Skeletal muscle satellite cell (primary cell): ENCODE results near the gene MARK3.

ENCODE experiments used
- H3K27me3 ChIP-seq: 2 replicates; pipeline ENCODE4 v1.7.0; 2013; ENCODE audit warnings: low read length; ENCODE audit not compliant: control insufficient read depth, insufficient read depth
- H3K36me3 ChIP-seq: 2 replicates; pipeline ENCODE4 v1.7.0; 2013; ENCODE audit warnings: mild to moderate bottlenecking, control low read depth, low read length; ENCODE audit not compliant: insufficient read depth
- H3K4me1 ChIP-seq: 2 replicates; pipeline ENCODE4 v1.7.0; 2013; ENCODE audit warnings: low read length; ENCODE audit not compliant: control insufficient read depth, insufficient read depth
- H3K4me2 ChIP-seq: 2 replicates; pipeline ENCODE4 v1.7.0; 2013; ENCODE audit warnings: mild to moderate bottlenecking, low read length
- H3K4me3 ChIP-seq: 2 replicates; pipeline ENCODE4 v1.7.0; 2013; ENCODE audit warnings: low read length
- H3K9ac ChIP-seq: 2 replicates; pipeline ENCODE4 v1.7.0; 2013; ENCODE audit warnings: mild to moderate bottlenecking, low read depth, low read length, moderate library complexity
- H3K9me3 ChIP-seq: replicated peaks from 2 replicates; pipeline ENCODE4 v1.7.0; 2013; ENCODE audit warnings: mild to moderate bottlenecking, control low read depth, low read length

Gene MARK3

GRCh38 chr14:103546652-103547454, 161.6 kb downstream of the MARK3 start:
- H3K27me3 ChIP-seq: no peaks in the 10 kb centered on the region
- H3K4me1 ChIP-seq: peaks cover 40% of the 10 kb centered on the region
- H3K4me3 ChIP-seq: no peak overlapping the region

GRCh38 chr14:103547455-103547940, 162.3 kb downstream of the MARK3 start:
- Histone ChIP-seq H3K27me3 (no peaks in the 10 kb centered on the region), H3K9me3 (no peaks in the 10 kb centered on the region), H3K9ac (no peak overlapping the region), H3K4me2 (no peak overlapping the region), H3K4me1 (peaks cover 40% of the 10 kb centered on the region), H3K4me3 (no peak overlapping the region), H3K36me3 (no peaks in the 10 kb centered on the region)

More at GRCh38 chr14:103546652-103547454, 161.6 kb downstream of the MARK3 start:
- Histone ChIP-seq H3K9me3 (no peaks in the 10 kb centered on the region), H3K9ac (no peak overlapping the region), H3K4me2 (no peak overlapping the region), H3K36me3 (no peaks in the 10 kb centered on the region)

- Histone ChIP-seq H3K4me1 (peaks cover 39% of the 10 kb centered on the region), H3K9ac (no peak overlapping the region), H3K9me3 (no peaks in the 10 kb centered on the region), H3K27me3 (no peaks in the 10 kb centered on the region), H3K4me2 (no peak overlapping the region), H3K36me3 (peaks cover under 1% of the 10 kb centered on the region), H3K4me3 (no peak overlapping the region)
These were observed 162.8 kb downstream of the MARK3 start for GRCh38 chr14:103547941-103548462.

GRCh38 chr14:103548463-103549351, 163.5 kb downstream of the MARK3 start:
- no peak overlapping the region for H3K4me2 ChIP-seq
- no peaks in the 10 kb centered on the region for H3K27me3 ChIP-seq
- no peak overlapping the region for H3K4me3 ChIP-seq
- H3K4me1 ChIP-seq: peaks cover 32% of the 10 kb centered on the region
- H3K36me3 ChIP-seq: peaks cover 3% of the 10 kb centered on the region
- no peaks in the 10 kb centered on the region for H3K9me3 ChIP-seq
- no peak overlapping the region for H3K9ac ChIP-seq

- Histone ChIP-seq H3K27me3 (no peaks in the 10 kb centered on the region), H3K9ac (no peak overlapping the region), H3K4me2 (no peak overlapping the region), H3K4me3 (no peak overlapping the region), H3K36me3 (peaks cover 3% of the 10 kb centered on the region), H3K4me1 (peaks cover 27% of the 10 kb centered on the region), H3K9me3 (no peaks in the 10 kb centered on the region)
These were observed 164.4 kb downstream of the MARK3 start for GRCh38 chr14:103549361-103550311.

- peaks cover 27% of the 10 kb centered on the region for H3K4me1 ChIP-seq
- peak overlapping the region; percentile 42 for H3K4me3 ChIP-seq
- H3K9ac ChIP-seq: peak overlapping the region; percentile 74
- peak overlapping the region; percentile 67 for H3K4me2 ChIP-seq
- no peaks in the 10 kb centered on the region for H3K27me3 ChIP-seq
- peaks cover 6% of the 10 kb centered on the region for H3K36me3 ChIP-seq
- no peaks in the 10 kb centered on the region for H3K9me3 ChIP-seq
These were observed 165.5 kb downstream of the MARK3 start for GRCh38 chr14:103550451-103551337.

- peaks cover 27% of the 10 kb centered on the region for H3K4me1 ChIP-seq
- H3K9me3 ChIP-seq: no peaks in the 10 kb centered on the region
- peak overlapping the region; percentile 67 for H3K4me2 ChIP-seq
- H3K4me3 ChIP-seq: peak overlapping the region; percentile 42
- peaks cover 6% of the 10 kb centered on the region for H3K36me3 ChIP-seq
- H3K9ac ChIP-seq: peak overlapping the region; percentile 74
- H3K27me3 ChIP-seq: no peaks in the 10 kb centered on the region
These were observed 166.1 kb downstream of the MARK3 start for GRCh38 chr14:103551338-103551762.

GRCh38 chr14:103552011-103552845, 167.0 kb downstream of the MARK3 start:
- H3K9me3 ChIP-seq: no peaks in the 10 kb centered on the region
- H3K4me1 ChIP-seq: peaks cover 30% of the 10 kb centered on the region
- peak overlapping the region; percentile 42 for H3K4me3 ChIP-seq
- H3K27me3 ChIP-seq: no peaks in the 10 kb centered on the region
- H3K4me2 ChIP-seq: peak overlapping the region; percentile 67
- peak overlapping the region; percentile 74 for H3K9ac ChIP-seq
- H3K36me3 ChIP-seq: peaks cover 6% of the 10 kb centered on the region

GRCh38 chr14:103552846-103553210, 167.6 kb downstream of the MARK3 start:
- Histone ChIP-seq H3K36me3 (peaks cover 6% of the 10 kb centered on the region), H3K4me2 (no peak overlapping the region), H3K4me1 (peaks cover 34% of the 10 kb centered on the region), H3K9ac (no peak overlapping the region), H3K27me3 (no peaks in the 10 kb centered on the region), H3K4me3 (no peak overlapping the region), H3K9me3 (no peaks in the 10 kb centered on the region)
